ENCODE measurements around the gene BAZ2A. TPM values are rescaled to one million over a fixed set of nuclear protein-coding genes. Genes with fewer than 3 reads are reported as not detected.
A peak's percentile ranks its signal among the peaks of the same experiment; 100 is the strongest.

BAZ2A gene
- polyA plus RNA-seq, 1 of the 3 experiments (the other 2 are of a cell fraction): 32.4 TPM

- ChIA-PET POLR2A (interaction anchor here (0.7 to 2.0 kb wide), 9 partner anchors 10 to 276 kb away, joined by 3 to 25 read pairs (median 4); partner anchors contain the start of genes ATP5F1B, NACA, PTGES3 and RBMS2), CTCF (interaction anchor here (0.6 to 3.7 kb wide), 56 partner anchors 8 to 571 kb away, joined by 3 to 54 read pairs (median 4); partner anchors contain the start of genes ATP5F1B, PRIM1 and RBMS2)
- peak overlapping the region; percentile 94 to 96 for H3K27ac ChIP-seq (ENCODE audit: low read depth in 2 of 2, low read length in 1 of 2)
- peak overlapping the region; percentile 90 to 95 for H3K4me3 ChIP-seq (ENCODE audit: low read depth in 2 of 2, low read length in 1 of 2)
- peaks cover 27 to 47% of the 10 kb centered on the region in 2 experiments for H3K4me1 ChIP-seq (ENCODE audit: control insufficient read depth in 1 of 2, insufficient read depth in 2 of 2, low read depth in 1 of 2, low read length in 1 of 2)
- H3K79me2 ChIP-seq (ENCODE audit: insufficient read depth): peaks cover 46% of the 10 kb centered on the region
- no peaks in the 10 kb centered on the region for H3K9me3 ChIP-seq
- peak overlapping the region; percentile 98 for H3K4me2 ChIP-seq
- peak; percentile 85 for DNase-seq
- H2AFZ ChIP-seq (ENCODE audit: low read depth): peak overlapping the region; percentile 77
- peaks cover 24% of the 10 kb centered on the region for H4K20me1 ChIP-seq (ENCODE audit: insufficient read depth)
- H3K9me2 ChIP-seq: no peaks in the 10 kb centered on the region
- WGBS (ENCODE audit: low lambda C conversion rate): 13% methylated on average over 18 of the region's 20 CpGs
- H3K36me3 ChIP-seq (replicated peaks in 1 of 2; ENCODE audit: control insufficient read depth in 1 of 2, insufficient read depth in 2 of 2, low read length in 1 of 2): peaks cover 30 to 37% of the 10 kb centered on the region in 2 experiments
- H3K9ac ChIP-seq: peak overlapping the region; percentile 75
- peaks cover 57% of the 10 kb centered on the region for H3F3A ChIP-seq (replicated peaks; ENCODE audit: insufficient read depth)
- no peaks in the 10 kb centered on the region for H3K27me3 ChIP-seq (ENCODE audit: insufficient read depth)
- TF ChIP-seq CTCF (IDR thresholded peaks at IDR 0.05) (no peak), EZH2phosphoT487 (IDR thresholded peaks at IDR 0.05; ENCODE audit: borderline replicate concordance, low read depth) (no peak), JUND (IDR thresholded peaks at IDR 0.05) (no peak), TAF1 (IDR thresholded peaks at IDR 0.05; ENCODE audit: borderline replicate concordance, low read depth, low read length) (peak; percentile 36; the same call in 1 of the 2 replicates), FOXJ3 (CRISPR knock-in tag; IDR thresholded peaks at IDR 0.05) (no peak), RCOR1 (IDR thresholded peaks at IDR 0.05; ENCODE audit: low read length) (no peak), CHD2 (IDR thresholded peaks at IDR 0.05; ENCODE audit: low read length, partially characterized antibody) (no peak), SIN3A (IDR thresholded peaks at IDR 0.05; ENCODE audit: borderline replicate concordance, low read depth, low read length) (peak; percentile 80), YY1 (IDR thresholded peaks at IDR 0.05; ENCODE audit: low read depth) (peak; percentile 71; the same call in 1 of the 2 replicates), RXRA (IDR thresholded peaks at IDR 0.05; ENCODE audit: borderline replicate concordance, low read depth) (no peak), MEF2A (IDR thresholded peaks at IDR 0.05; ENCODE audit: borderline replicate concordance, low read depth) (no peak), TCF12 (IDR thresholded peaks at IDR 0.05) (peak; percentile 26; the same call in 1 of the 2 replicates), ELF1 (IDR thresholded peaks at IDR 0.05) (no peak), NRF1 (IDR thresholded peaks at IDR 0.05; ENCODE audit: low read depth, low read length) (no peak), FOSL2 (IDR thresholded peaks at IDR 0.05; ENCODE audit: borderline replicate concordance, low read depth) (no peak; the same call in 1 of the 2 replicates), REST (IDR thresholded peaks at IDR 0.05; ENCODE audit: low read depth, low read length) (0 out of 2 replicates have a peak, but pooled peaks have one; percentile 4), RAD21 (IDR thresholded peaks at IDR 0.05; ENCODE audit: low read length) (no peak), NFIC (IDR thresholded peaks at IDR 0.05; ENCODE audit: borderline replicate concordance) (peak; percentile 33; the same call in 1 of the 2 replicates), TEAD4 (IDR thresholded peaks at IDR 0.05; ENCODE audit: borderline replicate concordance, insufficient read depth) (no peak), FOXM1 (IDR thresholded peaks at IDR 0.05; ENCODE audit: low read depth) (no peak)
- TF ChIP-seq, protein P1, sequence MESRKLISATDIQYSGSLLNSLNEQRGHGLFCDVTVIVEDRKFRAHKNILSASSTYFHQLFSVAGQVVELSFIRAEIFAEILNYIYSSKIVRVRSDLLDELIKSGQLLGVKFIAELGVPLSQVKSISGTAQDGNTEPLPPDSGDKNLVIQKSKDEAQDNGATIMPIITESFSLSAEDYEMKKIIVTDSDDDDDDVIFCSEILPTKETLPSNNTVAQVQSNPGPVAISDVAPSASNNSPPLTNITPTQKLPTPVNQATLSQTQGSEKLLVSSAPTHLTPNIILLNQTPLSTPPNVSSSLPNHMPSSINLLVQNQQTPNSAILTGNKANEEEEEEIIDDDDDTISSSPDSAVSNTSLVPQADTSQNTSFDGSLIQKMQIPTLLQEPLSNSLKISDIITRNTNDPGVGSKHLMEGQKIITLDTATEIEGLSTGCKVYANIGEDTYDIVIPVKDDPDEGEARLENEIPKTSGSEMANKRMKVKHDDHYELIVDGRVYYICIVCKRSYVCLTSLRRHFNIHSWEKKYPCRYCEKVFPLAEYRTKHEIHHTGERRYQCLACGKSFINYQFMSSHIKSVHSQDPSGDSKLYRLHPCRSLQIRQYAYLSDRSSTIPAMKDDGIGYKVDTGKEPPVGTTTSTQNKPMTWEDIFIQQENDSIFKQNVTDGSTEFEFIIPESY (IDR thresholded peaks at IDR 0.05; ENCODE audit: borderline replicate concordance, low read depth): no peak
- TF ChIP-seq, protein P2, sequence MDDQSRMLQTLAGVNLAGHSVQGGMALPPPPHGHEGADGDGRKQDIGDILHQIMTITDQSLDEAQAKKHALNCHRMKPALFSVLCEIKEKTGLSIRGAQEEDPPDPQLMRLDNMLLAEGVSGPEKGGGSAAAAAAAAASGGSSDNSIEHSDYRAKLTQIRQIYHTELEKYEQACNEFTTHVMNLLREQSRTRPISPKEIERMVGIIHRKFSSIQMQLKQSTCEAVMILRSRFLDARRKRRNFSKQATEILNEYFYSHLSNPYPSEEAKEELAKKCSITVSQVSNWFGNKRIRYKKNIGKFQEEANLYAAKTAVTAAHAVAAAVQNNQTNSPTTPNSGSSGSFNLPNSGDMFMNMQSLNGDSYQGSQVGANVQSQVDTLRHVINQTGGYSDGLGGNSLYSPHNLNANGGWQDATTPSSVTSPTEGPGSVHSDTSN (IDR thresholded peaks at IDR 0.05): no peak; the same call in 1 of the 2 replicates
- TF ChIP-seq, protein P3, sequence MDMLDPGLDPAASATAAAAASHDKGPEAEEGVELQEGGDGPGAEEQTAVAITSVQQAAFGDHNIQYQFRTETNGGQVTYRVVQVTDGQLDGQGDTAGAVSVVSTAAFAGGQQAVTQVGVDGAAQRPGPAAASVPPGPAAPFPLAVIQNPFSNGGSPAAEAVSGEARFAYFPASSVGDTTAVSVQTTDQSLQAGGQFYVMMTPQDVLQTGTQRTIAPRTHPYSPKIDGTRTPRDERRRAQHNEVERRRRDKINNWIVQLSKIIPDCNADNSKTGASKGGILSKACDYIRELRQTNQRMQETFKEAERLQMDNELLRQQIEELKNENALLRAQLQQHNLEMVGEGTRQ (IDR thresholded peaks at IDR 0.05; ENCODE audit: borderline replicate concordance, low read depth, low read length): no peak
Measured at GRCh38 chr12:56635806-56636674, 5.9 kb upstream of the BAZ2A start.
